Panc1 (cell line): Measurements from ENCODE around the gene FAM162A.

Source experiments
- POLR2AphosphoS5 ChIP-seq: IDR thresholded peaks from 2 replicates; pipeline ENCODE4 v1.6.1; 2012; ENCODE audit warnings: mild to moderate bottlenecking, low read depth, low read length, moderate library complexity
- TF ChIP-seq, protein P1 (sequence below): fragments of 450-650 bp; IDR thresholded peaks from 2 replicates; pipeline ENCODE4 v1.5.1; 2017; ENCODE audit warnings: mild to moderate bottlenecking

- TF ChIP-seq, protein P1, sequence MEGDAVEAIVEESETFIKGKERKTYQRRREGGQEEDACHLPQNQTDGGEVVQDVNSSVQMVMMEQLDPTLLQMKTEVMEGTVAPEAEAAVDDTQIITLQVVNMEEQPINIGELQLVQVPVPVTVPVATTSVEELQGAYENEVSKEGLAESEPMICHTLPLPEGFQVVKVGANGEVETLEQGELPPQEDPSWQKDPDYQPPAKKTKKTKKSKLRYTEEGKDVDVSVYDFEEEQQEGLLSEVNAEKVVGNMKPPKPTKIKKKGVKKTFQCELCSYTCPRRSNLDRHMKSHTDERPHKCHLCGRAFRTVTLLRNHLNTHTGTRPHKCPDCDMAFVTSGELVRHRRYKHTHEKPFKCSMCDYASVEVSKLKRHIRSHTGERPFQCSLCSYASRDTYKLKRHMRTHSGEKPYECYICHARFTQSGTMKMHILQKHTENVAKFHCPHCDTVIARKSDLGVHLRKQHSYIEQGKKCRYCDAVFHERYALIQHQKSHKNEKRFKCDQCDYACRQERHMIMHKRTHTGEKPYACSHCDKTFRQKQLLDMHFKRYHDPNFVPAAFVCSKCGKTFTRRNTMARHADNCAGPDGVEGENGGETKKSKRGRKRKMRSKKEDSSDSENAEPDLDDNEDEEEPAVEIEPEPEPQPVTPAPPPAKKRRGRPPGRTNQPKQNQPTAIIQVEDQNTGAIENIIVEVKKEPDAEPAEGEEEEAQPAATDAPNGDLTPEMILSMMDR, result no peak
- no peak for TF ChIP-seq POLR2AphosphoS5
Observed at GRCh38 chr3:122410111-122410510, 26.1 kb downstream of the FAM162A start.
